Transverse colon (tissue), 4 donors: ENCODE measurements around the gene MCCC2. TPM values are rescaled to one million over a fixed set of nuclear protein-coding genes. Genes with fewer than 3 reads are reported as not detected.

Experiments
- DNase-seq: peaks from one replicate; pipeline ENCODE4 v3.0.0-alpha.2; 2019
- H3K27ac ChIP-seq, 4 donors: fragments of 200-600 bp; sonication (generic); 2 replicates each; pipeline ENCODE4 v1.5.1; 2016 to 2018; ENCODE audit warnings: inconsistent platforms in 4 of 4
- H3K27me3 ChIP-seq: fragments of 200-600 bp; sonication (generic); 2 replicates; pipeline ENCODE4 v1.5.1; 2017; ENCODE audit warnings: inconsistent platforms
- H3K36me3 ChIP-seq, 4 donors: fragments of 200-600 bp; sonication (generic); 2 replicates each; pipeline ENCODE4 v1.5.1; 2017 to 2019; ENCODE audit warnings: inconsistent platforms in 4 of 4
- H3K4me1 ChIP-seq, 4 donors: fragments of 200-600 bp; sonication (generic); 2 replicates each; pipeline ENCODE4 v1.5.1; 2017 to 2020; ENCODE audit warnings: inconsistent platforms in 4 of 4
- H3K4me3 ChIP-seq, 4 donors: fragments of 200-600 bp; sonication (generic); 1 replicate in 1 of 4; 2 replicates in 3 of 4; pipeline versions ENCODE4 v1.5.1 to v1.6.1; 2017 to 2019; ENCODE audit warnings: inconsistent platforms in 4 of 4
- H3K9me3 ChIP-seq, 2 donors: fragments of 200-600 bp; sonication (generic); 2 replicates each; pipeline ENCODE4 v1.5.1; 2017 to 2019; ENCODE audit warnings: inconsistent platforms in 2 of 2
- CTCF ChIP-seq, 5 experiments: fragments of 200-600 bp in 3 of 5; fragments of 450-650 bp in 2 of 5; sonication (generic) in 3 of 5; IDR thresholded peaks; 1 replicate in 2 of 5; 2 replicates in 3 of 5; pipeline ENCODE4 v1.5.1; 2016 to 2017; ENCODE audit warnings: antibody characterized with exemption in 5 of 5, inconsistent platforms in 3 of 5, mild to moderate bottlenecking in 2 of 5, moderate library complexity in 1 of 5
- EP300 ChIP-seq: sonication (generic); formaldehyde crosslinking; IDR thresholded peaks from one replicate; pipeline ENCODE4 v1.6.1; 2017; ENCODE audit warnings: antibody characterized with exemption, low read depth
- POLR2A ChIP-seq: fragments of 450-650 bp; IDR thresholded peaks from one replicate; pipeline ENCODE4 v1.6.1; 2016; ENCODE audit warnings: antibody characterized with exemption, mild to moderate bottlenecking, moderate library complexity
- POLR2AphosphoS5 ChIP-seq, 3 donors: sonication (generic); formaldehyde crosslinking; IDR thresholded peaks; one replicate each; pipeline ENCODE4 v1.6.1; 2016; ENCODE audit warnings: antibody characterized with exemption in 3 of 3
- WGBS, 2 donors: methylation state at CpG; one replicate each; pipeline ENCODE4 v1.1.5; 2018; ENCODE audit warnings: low coverage in 1 of 2; 5-methylcytosine and 5-hydroxymethylcytosine counted together
- in situ Hi-C, 4 donors: fragments of 200-750 bp; cut with MboI; loops; one replicate each; pipeline versions ENCODE4 v1.15.0 to v1.15.1; 2017; ENCODE audit warnings: low sequenced_read_pairs in 3 of 4, low pct_ligation_motif_present in 1 of 4, low pct_unique_long_range_greater_than_20kb in 1 of 4
- intact Hi-C: fragments of 100-400 bp; cut with DNase I; formaldehyde crosslinking; loops from one replicate; pipeline ENCODE4 v1.15.1; 2023; ENCODE audit warnings: low total_unique reads
- total RNA-seq, 4 donors: library from RNA; depleted of rRNA; stranded (reverse); fragments of >200 nt; gene quantifications; one replicate each; pipeline ENCODE4 v1.1.0, GENCODE V29; 2016

The MCCC2 gene
- total RNA-seq, 4 donors from 2014 or later, result 23.2 to 61.5 (median 43.9) TPM

- TF ChIP-seq POLR2AphosphoS5 (IDR thresholded peaks at IDR 0.05), result no peak
- TF ChIP-seq POLR2A, result no peak
- no peak for TF ChIP-seq CTCF (IDR thresholded peaks at IDR 0.05)
- TF ChIP-seq EP300, result no peak
- no peak overlapping the region for H3K4me3 ChIP-seq
- H3K27ac ChIP-seq, result no peak overlapping the region
- in situ Hi-C loops, result no loop called here
- peaks cover 0 to 29% (median 10%) of the 10 kb centered on the region in 4 donors for H3K36me3 ChIP-seq
- no peaks in the 10 kb centered on the region for H3K27me3 ChIP-seq
- H3K9me3 ChIP-seq, result no peaks in the 10 kb centered on the region
- H3K4me1 ChIP-seq, result no peaks in the 10 kb centered on the region
- WGBS, 2 donors, result 80 to 90% methylated on average over 2 to 3 of the region's 3 CpGs
- no peak for DNase-seq
- intact Hi-C loops, result loop anchor here (10.0 kb wide), 1 partner anchor 127 kb away; no protein-coding TSS in a partner anchor
Measured at GRCh38 chr5:71651579-71651978, 64.4 kb downstream of the MCCC2 start.

- TF ChIP-seq POLR2A (no peak), POLR2AphosphoS5 (IDR thresholded peaks at IDR 0.05) (no peak), CTCF (IDR thresholded peaks at IDR 0.05) (no peak), EP300 (no peak)
- Histone ChIP-seq H3K4me1 (no peaks in the 10 kb centered on the region), H3K27ac (peak overlapping the region in 1 of 4 donors; percentile 22), H3K4me3 (no peak overlapping the region), H3K27me3 (no peaks in the 10 kb centered on the region), H3K9me3 (no peaks in the 10 kb centered on the region), H3K36me3 (peaks cover 0 to 29% (median 12%) of the 10 kb centered on the region in 4 donors)
- intact Hi-C loops (loop anchor here (10.0 kb wide), 1 partner anchor 128 kb away; no protein-coding TSS in a partner anchor), in situ Hi-C loops (no loop called here)
- 61 to 82% methylated on average over 3 of the region's 3 CpGs for WGBS, 2 donors
- no peak for DNase-seq
Measured at GRCh38 chr5:71652349-71652748, 65.2 kb downstream of the MCCC2 start.

- in situ Hi-C loops, result no loop called here
- peak overlapping the region in 1 of 4 donors; percentile 22 for H3K27ac ChIP-seq
- no peaks in the 10 kb centered on the region for H3K9me3 ChIP-seq
- no peaks in the 10 kb centered on the region for H3K4me1 ChIP-seq
- DNase-seq, result no peak
- 63 to 68% methylated on average over 8 to 9 of the region's 9 CpGs for WGBS, 2 donors
- no peak overlapping the region for H3K4me3 ChIP-seq
- no peaks in the 10 kb centered on the region for H3K27me3 ChIP-seq
- intact Hi-C loops, result loop anchor here (10.0 kb wide), 1 partner anchor 128 kb away; no protein-coding TSS in a partner anchor
- TF ChIP-seq POLR2A, result no peak
- peak in 1 of 3 donors; percentile 6 for TF ChIP-seq POLR2AphosphoS5 (IDR thresholded peaks at IDR 0.05)
- H3K36me3 ChIP-seq, result peaks cover 0 to 30% (median 15%) of the 10 kb centered on the region in 4 donors
Measured at GRCh38 chr5:71652803-71653543, 65.8 kb downstream of the MCCC2 start.

DNA sequence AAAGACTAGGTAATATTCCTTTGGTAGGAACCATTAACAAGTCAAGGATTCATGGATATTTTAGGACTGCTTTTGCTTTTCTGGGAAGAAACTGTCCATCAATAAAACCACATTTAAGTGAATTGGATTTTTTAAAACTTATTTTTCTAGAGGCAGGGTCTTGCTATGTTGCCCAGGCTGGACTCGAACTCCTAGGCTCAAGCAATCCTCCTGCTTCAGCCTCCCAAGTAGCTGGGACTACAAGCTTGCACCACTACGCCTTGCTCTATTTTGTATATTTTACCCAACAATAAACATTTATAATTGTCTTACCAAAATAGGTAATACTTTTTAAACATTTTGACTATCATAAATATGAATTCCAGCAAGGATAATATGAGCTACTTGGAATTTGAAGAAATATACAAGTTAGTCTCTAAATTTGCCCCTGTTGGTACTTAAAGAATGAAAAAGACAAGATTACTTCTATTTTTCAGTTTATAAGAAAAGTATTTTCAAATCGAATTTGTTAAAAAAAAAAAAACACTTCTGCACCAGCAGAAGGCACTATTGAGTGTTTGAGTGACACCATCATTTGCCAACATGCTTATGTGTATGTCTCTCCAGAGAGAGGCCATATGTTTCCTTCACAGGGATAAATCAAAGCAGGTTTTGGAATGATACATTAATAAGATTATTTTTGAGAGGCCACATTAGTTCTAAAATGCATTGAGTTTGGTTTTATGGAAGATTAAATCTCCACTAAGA, 71.9 kb downstream of the MCCC2 start:
- intact Hi-C loops, result loop anchor here (10.0 kb wide), 1 partner anchor 134 kb away; no protein-coding TSS in a partner anchor
- TF ChIP-seq CTCF (IDR thresholded peaks at IDR 0.05) (peak in 3 of 5 experiments; percentile 23 to 41 (median 28)), EP300 (no peak)
- DNase-seq, result no peak
- Histone ChIP-seq H3K36me3 (peaks cover 0 to 15% (median 5%) of the 10 kb centered on the region in 4 donors), H3K27ac (no peak overlapping the region), H3K9me3 (no peaks in the 10 kb centered on the region), H3K4me3 (no peak overlapping the region), H3K27me3 (no peaks in the 10 kb centered on the region), H3K4me1 (no peaks in the 10 kb centered on the region)
- 81 to 85% methylated on average over 3 of the region's 3 CpGs for WGBS, 2 donors
- in situ Hi-C loops, result no loop called here
